ENCODE measurements around the gene ARF1.

GRCh38 chr1:228147768-228148167 lies 65.3 kb downstream of the ARF1 start:
- TF ChIP-seq POLR2A (IDR thresholded peaks at IDR 0.05) (no peak), CTCF (IDR thresholded peaks at IDR 0.05) (no peak)
